HS-5 (cell line): ENCODE results near the gene PTTG2.
"Not testable (repeated sequence)": the region's sequence is repeated elsewhere in the genome, so short reads cannot be mapped to it uniquely, and the experiment has no call there.

Experiments used
- DNase-seq: peaks from one replicate; pipeline ENCODE4 v3.0.0-alpha.2; 2012; ENCODE audit warnings: low read depth

PTTG2 gene

GRCh38 chr4:37960098-37960497, at the start of gene PTTG2:
TSS of gene PTTG2 (plus strand) at chr4:37960398. CDS start at chr4:37960435, 37 bp downstream.
- no peak for DNase-seq

GRCh38 chr4:37914539-37914938, 45.7 kb upstream of the PTTG2 start:
- DNase-seq, result no peak

GRCh38 chr4:37917388-37917787, 42.8 kb upstream of the PTTG2 start:
- no peak for DNase-seq

GRCh38 chr4:37918653-37919052, 41.5 kb upstream of the PTTG2 start:
- DNase-seq, result no peak

GRCh38 chr4:37922328-37922727, 37.9 kb upstream of the PTTG2 start:
- DNase-seq, result no peak

- DNase-seq, result not testable (repeated sequence)
Observed at GRCh38 chr4:37923089-37923488, 37.1 kb upstream of the PTTG2 start.

GRCh38 chr4:37924946-37925345, 35.3 kb upstream of the PTTG2 start:
- DNase-seq, result no peak

GRCh38 chr4:37927434-37927833, 32.8 kb upstream of the PTTG2 start:
- DNase-seq, result no peak

GRCh38 chr4:37928426-37929416, 31.5 kb upstream of the PTTG2 start:
- DNase-seq, result no peak

GRCh38 chr4:37934096-37934495, 26.1 kb upstream of the PTTG2 start:
- DNase-seq, result no peak

GRCh38 chr4:37934609-37935008, 25.6 kb upstream of the PTTG2 start:
- no peak for DNase-seq

GRCh38 chr4:37935026-37935425, 25.2 kb upstream of the PTTG2 start:
- DNase-seq, result no peak

GRCh38 chr4:37936889-37937498, 23.2 kb upstream of the PTTG2 start:
- DNase-seq, result no peak

GRCh38 chr4:37938208-37938607, 22.0 kb upstream of the PTTG2 start:
- DNase-seq, result no peak

- no peak for DNase-seq
Observed at GRCh38 chr4:37946503-37947179, 13.6 kb upstream of the PTTG2 start.

GRCh38 chr4:37948542-37948941, 11.7 kb upstream of the PTTG2 start:
- DNase-seq, result no peak

- no peak for DNase-seq
Observed at GRCh38 chr4:37949636-37950426, 10.4 kb upstream of the PTTG2 start.

GRCh38 chr4:37951461-37952352, 8.5 kb upstream of the PTTG2 start:
- no peak for DNase-seq

GRCh38 chr4:37953156-37953555, 7.0 kb upstream of the PTTG2 start:
- DNase-seq, result no peak

GRCh38 chr4:37953620-37954293, 6.4 kb upstream of the PTTG2 start:
- DNase-seq, result no peak
